ENCODE measurements around the gene TLX1.

Gene TLX1

DNA sequence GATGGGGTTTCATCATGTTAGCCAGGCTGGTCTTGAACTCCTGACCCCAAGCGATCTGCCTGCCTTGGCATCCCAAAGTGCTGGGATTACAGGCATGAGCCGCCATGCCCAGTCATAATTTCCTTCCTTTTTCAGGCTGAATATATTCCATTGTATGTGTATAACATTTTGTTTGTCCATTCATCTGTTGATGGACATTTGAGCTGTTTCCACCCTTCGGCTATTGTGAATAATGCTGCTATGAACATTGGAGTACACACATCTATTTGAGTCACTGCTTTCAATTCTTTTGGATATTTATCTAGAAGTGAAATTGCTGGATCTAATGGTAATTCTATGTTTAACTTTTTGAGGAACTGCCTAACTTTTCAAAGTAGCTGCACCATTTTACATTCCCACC is 34.6 kb downstream of the TLX1 start:
- in situ Hi-C loops (cut with HindIII; ENCODE audit: low pct_ligation_motif_present, low sequenced_read_pairs) = no loop called here
- Histone ChIP-seq H3K27ac (no peak overlapping the region), H3K4me3 (ENCODE audit: low read depth, low read length) (no peak overlapping the region), H3K36me3 (replicated peaks) (no peaks in the 10 kb centered on the region), H3K27me3 (replicated peaks) (peaks cover 13% of the 10 kb centered on the region)
- no peak for DNase-seq
- TF ChIP-seq CTCF (IDR thresholded peaks at IDR 0.05; ENCODE audit: low read depth, low read length, missing control alignments) = no peak

DNA sequence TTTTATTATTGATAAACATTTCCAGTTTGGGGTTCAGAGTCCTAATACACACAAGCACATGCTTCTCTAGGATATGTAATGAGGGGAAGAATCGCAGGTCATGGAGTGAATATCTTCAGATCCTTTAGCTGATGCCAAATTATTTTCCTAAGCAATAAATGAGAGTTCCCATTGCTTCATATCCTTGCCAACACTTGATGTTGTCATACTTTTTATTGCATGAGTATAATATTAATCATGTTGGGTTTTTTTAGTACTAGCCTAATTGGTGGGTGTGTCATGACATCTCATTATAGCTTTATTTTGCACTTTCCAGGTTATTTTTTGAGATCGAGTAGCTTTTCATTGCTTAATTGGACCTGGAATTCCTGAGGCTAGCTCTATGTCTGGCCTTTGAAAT is 35.3 kb downstream of the TLX1 start:
- DNase-seq = no peak
- H3K27me3 ChIP-seq (replicated peaks) = peaks cover 12% of the 10 kb centered on the region
- in situ Hi-C loops (cut with HindIII; ENCODE audit: low pct_ligation_motif_present, low sequenced_read_pairs) = no loop called here

GRCh38 chr10:101172741-101173140 is 41.6 kb downstream of the TLX1 start:
- no peak overlapping the region for H3K27ac ChIP-seq
- in situ Hi-C loops (cut with HindIII; ENCODE audit: low pct_ligation_motif_present, low sequenced_read_pairs) = no loop called here
- no peak overlapping the region for H3K4me3 ChIP-seq (ENCODE audit: low read depth, low read length)
- no peak for TF ChIP-seq CTCF (IDR thresholded peaks at IDR 0.05; ENCODE audit: low read depth, low read length, missing control alignments)
- H3K36me3 ChIP-seq (replicated peaks) = no peaks in the 10 kb centered on the region
- H3K27me3 ChIP-seq (replicated peaks) = no peaks in the 10 kb centered on the region
- DNase-seq = no peak

More for the DNA sequence above, 35.3 kb downstream of the TLX1 start:
- no peak for TF ChIP-seq CTCF (IDR thresholded peaks at IDR 0.05; ENCODE audit: low read depth, low read length, missing control alignments)
- H3K4me3 ChIP-seq (ENCODE audit: low read depth, low read length) = no peak overlapping the region
- H3K36me3 ChIP-seq (replicated peaks) = no peaks in the 10 kb centered on the region
- H3K27ac ChIP-seq = no peak overlapping the region

GRCh38 chr10:101174319-101174718 is 43.2 kb downstream of the TLX1 start:
- H3K27ac ChIP-seq = no peak overlapping the region
- DNase-seq = no peak
- TF ChIP-seq CTCF (IDR thresholded peaks at IDR 0.05; ENCODE audit: low read depth, low read length, missing control alignments) = no peak
- no peaks in the 10 kb centered on the region for H3K36me3 ChIP-seq (replicated peaks)
- no peak overlapping the region for H3K4me3 ChIP-seq (ENCODE audit: low read depth, low read length)
- no peaks in the 10 kb centered on the region for H3K27me3 ChIP-seq (replicated peaks)
- in situ Hi-C loops (cut with HindIII; ENCODE audit: low pct_ligation_motif_present, low sequenced_read_pairs) = no loop called here

- in situ Hi-C loops (cut with HindIII; ENCODE audit: low pct_ligation_motif_present, low sequenced_read_pairs) = no loop called here
- H3K27me3 ChIP-seq (replicated peaks) = no peaks in the 10 kb centered on the region
- no peak overlapping the region for H3K27ac ChIP-seq
- no peak for DNase-seq
- TF ChIP-seq CTCF (IDR thresholded peaks at IDR 0.05; ENCODE audit: low read depth, low read length, missing control alignments) = no peak
- H3K36me3 ChIP-seq (replicated peaks) = no peaks in the 10 kb centered on the region
- no peak overlapping the region for H3K4me3 ChIP-seq (ENCODE audit: low read depth, low read length)
These were observed 45.5 kb downstream of the TLX1 start for GRCh38 chr10:101176577-101176976.

DNA sequence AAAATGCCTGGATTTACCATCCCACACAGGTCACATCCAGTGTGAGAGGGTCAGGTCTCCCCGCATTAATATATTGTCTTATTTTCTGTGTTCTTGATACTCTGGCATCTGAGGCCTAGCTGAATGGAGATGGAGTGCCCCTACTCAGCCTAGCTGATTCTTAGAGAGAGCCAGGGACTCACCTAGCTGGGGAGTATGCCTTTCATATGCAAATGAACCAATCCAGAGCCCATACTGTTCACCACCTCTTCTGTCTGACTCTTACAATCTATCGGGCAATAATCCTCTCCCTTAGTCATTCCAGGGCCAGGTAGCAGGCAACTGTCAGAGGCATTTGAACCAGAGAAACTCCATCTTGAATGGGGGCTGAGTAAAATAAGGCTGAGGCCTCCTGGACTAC is 51.8 kb downstream of the TLX1 start:
- no peak for DNase-seq
- H3K27ac ChIP-seq = no peak overlapping the region
- TF ChIP-seq CTCF (IDR thresholded peaks at IDR 0.05; ENCODE audit: low read depth, low read length, missing control alignments) = no peak
- peaks cover 2% of the 10 kb centered on the region for H3K27me3 ChIP-seq (replicated peaks)
- in situ Hi-C loops (cut with HindIII; ENCODE audit: low pct_ligation_motif_present, low sequenced_read_pairs) = no loop called here
- no peak overlapping the region for H3K4me3 ChIP-seq (ENCODE audit: low read depth, low read length)
- H3K36me3 ChIP-seq (replicated peaks) = no peaks in the 10 kb centered on the region
